Upper lobe of left lung (tissue), 4 donors: ENCODE results near the gene TNFRSF18.

Experiments
- CTCF ChIP-seq, 6 experiments: fragments of 450-650 bp in 4 of 6; fragments of 200-600 bp in 2 of 6; sonication (generic) in 2 of 6; IDR thresholded peaks; one replicate each; pipeline ENCODE4 v1.5.1; 2016 to 2019; ENCODE audit warnings: antibody characterized with exemption in 6 of 6
- EP300 ChIP-seq, 4 donors: sonication (generic); formaldehyde crosslinking; IDR thresholded peaks; one replicate each; pipeline ENCODE4 v1.5.1; 2017; ENCODE audit warnings: antibody characterized with exemption in 4 of 4, control low read depth in 2 of 4
- POLR2A ChIP-seq, 4 donors: fragments of 450-650 bp; IDR thresholded peaks; one replicate each; pipeline ENCODE4 v1.5.1; 2016 to 2017; ENCODE audit warnings: antibody characterized with exemption in 4 of 4, mild to moderate bottlenecking in 2 of 4
- POLR2AphosphoS5 ChIP-seq, 2 donors: sonication (generic); formaldehyde crosslinking; IDR thresholded peaks; one replicate each; pipeline ENCODE4 v1.5.1; 2017; ENCODE audit warnings: antibody characterized with exemption in 2 of 2

- TF ChIP-seq CTCF (IDR thresholded peaks at IDR 0.05) (no peak), EP300 (IDR thresholded peaks at IDR 0.05) (no peak), POLR2AphosphoS5 (IDR thresholded peaks at IDR 0.05) (no peak), POLR2A (IDR thresholded peaks at IDR 0.05) (no peak)
These were observed 19.5 kb upstream of the TNFRSF18 start for GRCh38 chr1:1225913-1226312.
